Measurements from ENCODE around the gene RUNX1.

DNA sequence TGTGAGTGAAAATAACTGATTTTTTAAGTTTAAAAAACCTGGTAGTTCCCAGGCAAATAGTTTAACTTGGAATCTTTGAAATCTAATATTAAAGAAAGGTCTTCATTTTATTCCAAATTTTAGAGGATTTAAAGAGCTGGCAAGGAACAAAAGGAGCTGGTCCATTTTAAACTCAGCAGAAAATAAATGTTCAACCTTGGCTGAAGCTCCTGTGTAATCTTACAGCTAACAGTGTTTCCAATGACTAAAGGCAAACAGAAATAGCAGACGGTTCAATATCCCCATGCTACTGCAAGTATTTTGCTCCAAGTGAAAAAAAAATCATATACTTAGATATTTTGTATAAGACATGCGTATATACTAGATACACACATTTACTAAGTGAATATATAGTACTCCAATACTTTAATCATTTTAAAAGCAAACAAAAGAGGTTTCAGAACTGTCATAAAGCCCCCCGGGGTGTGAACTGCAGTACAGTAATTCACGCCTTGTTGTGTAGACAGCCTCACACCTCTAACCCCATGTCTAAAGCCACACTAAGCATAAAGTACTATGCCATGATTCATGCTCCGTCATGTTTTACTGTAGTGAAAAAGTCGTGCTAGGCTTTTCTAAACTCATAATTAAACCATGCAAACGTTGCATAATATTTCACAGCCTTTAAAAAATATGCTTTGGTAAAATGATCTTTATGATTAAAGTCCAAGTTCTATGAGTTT, 248.1 kb downstream of the RUNX1 start:
- TF ChIP-seq, protein P1, sequence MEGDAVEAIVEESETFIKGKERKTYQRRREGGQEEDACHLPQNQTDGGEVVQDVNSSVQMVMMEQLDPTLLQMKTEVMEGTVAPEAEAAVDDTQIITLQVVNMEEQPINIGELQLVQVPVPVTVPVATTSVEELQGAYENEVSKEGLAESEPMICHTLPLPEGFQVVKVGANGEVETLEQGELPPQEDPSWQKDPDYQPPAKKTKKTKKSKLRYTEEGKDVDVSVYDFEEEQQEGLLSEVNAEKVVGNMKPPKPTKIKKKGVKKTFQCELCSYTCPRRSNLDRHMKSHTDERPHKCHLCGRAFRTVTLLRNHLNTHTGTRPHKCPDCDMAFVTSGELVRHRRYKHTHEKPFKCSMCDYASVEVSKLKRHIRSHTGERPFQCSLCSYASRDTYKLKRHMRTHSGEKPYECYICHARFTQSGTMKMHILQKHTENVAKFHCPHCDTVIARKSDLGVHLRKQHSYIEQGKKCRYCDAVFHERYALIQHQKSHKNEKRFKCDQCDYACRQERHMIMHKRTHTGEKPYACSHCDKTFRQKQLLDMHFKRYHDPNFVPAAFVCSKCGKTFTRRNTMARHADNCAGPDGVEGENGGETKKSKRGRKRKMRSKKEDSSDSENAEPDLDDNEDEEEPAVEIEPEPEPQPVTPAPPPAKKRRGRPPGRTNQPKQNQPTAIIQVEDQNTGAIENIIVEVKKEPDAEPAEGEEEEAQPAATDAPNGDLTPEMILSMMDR (IDR thresholded peaks at IDR 0.05) = no peak
- no peak for TF ChIP-seq POLR2A (IDR thresholded peaks at IDR 0.05)
